Bronchial epithelial cell (primary cell): ENCODE measurements around the gene MTCH1. TPM values are rescaled to one million over a fixed set of nuclear protein-coding genes. Genes with fewer than 3 reads are reported as not detected.
A peak's percentile ranks its signal among the peaks of the same experiment; 100 is the strongest.

ENCODE experiments used
- DNase-seq: peaks from one replicate; pipeline ENCODE4 v3.0.0-alpha.2; 2010; ENCODE audit warnings: low read depth
- FAIRE-seq: peaks from 2 replicates; lab custom pipeline; 2011; peaks lifted over from hg19 to GRCh38; lab: Jason Lieb, UNC
- H3K27me3 ChIP-seq: 2 replicates; pipeline ENCODE4 v1.5.1; 2011; ENCODE audit warnings: low read length; ENCODE audit not compliant: control insufficient read depth, insufficient read depth
- H3K36me3 ChIP-seq: 2 replicates; pipeline ENCODE4 v1.5.1; 2011; ENCODE audit warnings: low read length; ENCODE audit not compliant: control insufficient read depth, insufficient read depth
- H3K4me3 ChIP-seq: 2 replicates; pipeline ENCODE4 v1.5.1; 2011; ENCODE audit warnings: mild to moderate bottlenecking, low read depth, low read length, control low read depth
- CTCF ChIP-seq: IDR thresholded peaks from 2 replicates; pipeline ENCODE4 v1.5.1; 2011; ENCODE audit warnings: mild to moderate bottlenecking, moderate library complexity, low read length, control low read depth, inconsistent platforms; ENCODE audit not compliant: insufficient read depth, severe bottlenecking
- total RNA-seq: library from RNA; depleted of rRNA; stranded (reverse); fragments of >200 nt; gene quantifications from 2 replicates; pipeline ENCODE4 v1.2.1, GENCODE V29; 2014

The MTCH1 gene
- total RNA-seq, 1 donor from 2014 or later, result 156 TPM

- H3K36me3 ChIP-seq, result no peaks in the 10 kb centered on the region
- peak; percentile 98 for TF ChIP-seq CTCF
- H3K4me3 ChIP-seq, result no peak overlapping the region
- DNase-seq (peak; percentile 81), FAIRE-seq (no peak)
- no peaks in the 10 kb centered on the region for H3K27me3 ChIP-seq
Observed at GRCh38 chr6:37018198-37019064, 32.4 kb upstream of the MTCH1 start.

GRCh38 chr6:37017606-37018197, 31.7 kb upstream of the MTCH1 start:
- DNase-seq, result no peak
- no peak overlapping the region for H3K4me3 ChIP-seq
- H3K36me3 ChIP-seq, result no peaks in the 10 kb centered on the region
- no peak for TF ChIP-seq CTCF
- H3K27me3 ChIP-seq, result no peaks in the 10 kb centered on the region
- FAIRE-seq, result no peak

- no peaks in the 10 kb centered on the region for H3K27me3 ChIP-seq
- FAIRE-seq (no peak), DNase-seq (no peak)
- no peak overlapping the region for H3K4me3 ChIP-seq
- H3K36me3 ChIP-seq, result no peaks in the 10 kb centered on the region
- no peak for TF ChIP-seq CTCF
Observed at GRCh38 chr6:37016995-37017394, 31.0 kb upstream of the MTCH1 start.

- FAIRE-seq (no peak), DNase-seq (no peak)
- Histone ChIP-seq H3K36me3 (no peaks in the 10 kb centered on the region), H3K4me3 (no peak overlapping the region), H3K27me3 (no peaks in the 10 kb centered on the region)
- TF ChIP-seq CTCF, result no peak
Observed at GRCh38 chr6:37015532-37015931, 29.5 kb upstream of the MTCH1 start.

- no peak for FAIRE-seq
- no peak for TF ChIP-seq CTCF
Observed at GRCh38 chr6:37014667-37015066, 28.7 kb upstream of the MTCH1 start.

More at GRCh38 chr6:37014667-37015066, 28.7 kb upstream of the MTCH1 start:
- no peak for DNase-seq
- H3K27me3 ChIP-seq, result no peaks in the 10 kb centered on the region
- H3K36me3 ChIP-seq, result no peaks in the 10 kb centered on the region
- no peak overlapping the region for H3K4me3 ChIP-seq
